Measurements from ENCODE around the gene NOL12.
"Not testable (repeated sequence)": the region's sequence is repeated elsewhere in the genome, so short reads cannot be mapped to it uniquely, and the experiment has no call there.

NOL12 gene

GRCh38 chr22:37716708-37717107 lies 30.6 kb downstream of the NOL12 start:
- DNase-seq: no peak

- not testable (repeated sequence) for DNase-seq
Observed at GRCh38 chr22:37717235-37717634, 31.1 kb downstream of the NOL12 start.

GRCh38 chr22:37717746-37718305 lies 31.7 kb downstream of the NOL12 start:
- not testable (repeated sequence) for DNase-seq

- no peak for DNase-seq
Observed at GRCh38 chr22:37725551-37726240, 39.6 kb downstream of the NOL12 start.

GRCh38 chr22:37726241-37726887 lies 40.2 kb downstream of the NOL12 start:
- no peak for DNase-seq

GRCh38 chr22:37728620-37729019 lies 42.5 kb downstream of the NOL12 start:
- no peak for DNase-seq

- no peak for DNase-seq
Observed at GRCh38 chr22:37731804-37732471, 45.8 kb downstream of the NOL12 start.

- DNase-seq: no peak
Observed at GRCh38 chr22:37732699-37733607, 46.8 kb downstream of the NOL12 start.

GRCh38 chr22:37733625-37734401 lies 47.7 kb downstream of the NOL12 start:
- no peak for DNase-seq

- no peak for DNase-seq
Observed at GRCh38 chr22:37734402-37734700, 48.2 kb downstream of the NOL12 start.

- DNase-seq: no peak
Observed at GRCh38 chr22:37734964-37735451, 48.9 kb downstream of the NOL12 start.

- no peak for DNase-seq
Observed at GRCh38 chr22:37739035-37739434, 52.9 kb downstream of the NOL12 start.

- DNase-seq: no peak
Observed at GRCh38 chr22:37739611-37740049, 53.5 kb downstream of the NOL12 start.

GRCh38 chr22:37740455-37741311 lies 54.5 kb downstream of the NOL12 start:
- DNase-seq: no peak

- no peak for DNase-seq
Observed at GRCh38 chr22:37741312-37741795, 55.2 kb downstream of the NOL12 start.

- no peak for DNase-seq
Observed at GRCh38 chr22:37742376-37743171, 56.4 kb downstream of the NOL12 start.
